WTC11 (cell line): ENCODE measurements around the gene RGL3. TPM values are rescaled to one million over a fixed set of nuclear protein-coding genes. Genes with fewer than 3 reads are reported as not detected.

Experiments
- ATAC-seq: fragments of 200-7000 bp; cut with Tn5 transposase; 2 replicates; pipeline ENCODE4 v1.10.0; 2021; ENCODE audit warnings: mild to moderate bottlenecking, moderate library complexity
- CTCF ChIA-PET: fragments of 300-600 bp; sonication (Branson Sonifier 250); formaldehyde crosslinking; loops from one replicate; lab custom pipeline; 2021; ENCODE audit warnings: antibody characterized with exemption; lab: Charles Lee
- POLR2A ChIA-PET: fragments of 350-600 bp; sonication (Branson Sonifier 250); formaldehyde crosslinking; loops from one replicate; lab custom pipeline; 2021; ENCODE audit warnings: antibody characterized with exemption; lab: Charles Lee
- DNase-seq: peaks from one replicate; pipeline ENCODE4 v3.0.0; 2021; ENCODE audit warnings: low spot score
- H3K27ac Mint-ChIP-seq: 2 replicates; pipeline ENCODE4 v1.8.0; 2021; ENCODE audit warnings: mixed read lengths
- H3K27me3 Mint-ChIP-seq: 2 replicates; pipeline ENCODE4 v1.8.0; 2021; ENCODE audit warnings: low read depth, mild to moderate bottlenecking, moderate library complexity, mixed read lengths
- H3K36me3 Mint-ChIP-seq: 2 replicates; pipeline ENCODE4 v1.8.0; 2021; ENCODE audit warnings: mixed read lengths
- H3K4me1 Mint-ChIP-seq: 2 replicates; pipeline ENCODE4 v1.8.0; 2022; ENCODE audit warnings: mixed read lengths
- H3K4me3 Mint-ChIP-seq: 2 replicates; pipeline ENCODE4 v1.8.0; 2021; ENCODE audit warnings: mild to moderate bottlenecking, moderate library complexity, mixed read lengths
- H3K9me3 Mint-ChIP-seq: 2 replicates; pipeline ENCODE4 v1.8.0; 2021; ENCODE audit warnings: mixed read lengths
- ATF1 ChIP-seq: sonication (generic); formaldehyde crosslinking; IDR thresholded peaks from 2 replicates; pipeline ENCODE4 v1.8.1; 2023; ENCODE audit warnings: mild to moderate bottlenecking, moderate library complexity, missing genetic modification reagents
- FOXP1 ChIP-seq: sonication (generic); formaldehyde crosslinking; IDR thresholded peaks from 2 replicates; pipeline ENCODE4 v1.8.0; 2022; ENCODE audit warnings: missing genetic modification reagents, mild to moderate bottlenecking, moderate library complexity, borderline replicate concordance
- GABPB1 ChIP-seq: sonication (generic); formaldehyde crosslinking; IDR thresholded peaks from 2 replicates; pipeline ENCODE4 v1.8.1; 2023; ENCODE audit warnings: mild to moderate bottlenecking, missing genetic modification reagents
- MXD4 ChIP-seq: fragments of 250-450 bp; sonication (Bioruptor Pico); IDR thresholded peaks from 2 replicates; pipeline ENCODE4 v1.8.0; 2021; ENCODE audit warnings: mild to moderate bottlenecking, moderate library complexity, borderline replicate concordance
- MYBL2 ChIP-seq: sonication (generic); formaldehyde crosslinking; IDR thresholded peaks from 2 replicates; pipeline ENCODE4 v1.8.1; 2023; ENCODE audit warnings: mild to moderate bottlenecking, moderate library complexity, missing genetic modification reagents
- NFYB ChIP-seq: sonication (generic); formaldehyde crosslinking; conservative IDR thresholded peaks from 2 replicates; pipeline ENCODE4 v1.8.0; 2022; ENCODE audit warnings: low read depth, missing genetic modification reagents
- PRRX2 ChIP-seq: fragments of 250-450 bp; sonication (Bioruptor Pico); IDR thresholded peaks from 2 replicates; pipeline ENCODE4 v1.8.0; 2021; ENCODE audit warnings: mild to moderate bottlenecking
- TP53 ChIP-seq: sonication (generic); formaldehyde crosslinking; IDR thresholded peaks from 2 replicates; pipeline ENCODE4 v1.8.1; 2023; ENCODE audit warnings: mild to moderate bottlenecking, missing genetic modification reagents
- ZNF121 ChIP-seq: sonication (generic); formaldehyde crosslinking; IDR thresholded peaks from 2 replicates; pipeline ENCODE4 v1.8.0; 2023; ENCODE audit warnings: missing genetic modification reagents
- ZNF317 ChIP-seq: sonication (generic); formaldehyde crosslinking; IDR thresholded peaks from 2 replicates; pipeline ENCODE4 v1.8.1; 2023; ENCODE audit warnings: low read depth, mild to moderate bottlenecking, moderate library complexity, missing genetic modification reagents, borderline replicate concordance
- total RNA-seq: library from RNA; stranded (reverse); gene quantifications from 3 replicates; pipeline ENCODE4 v1.2.3, GENCODE V29; 2021
- TF ChIP-seq, protein P1 (sequence below): sonication (generic); formaldehyde crosslinking; IDR thresholded peaks from 2 replicates; pipeline ENCODE4 v1.8.0; 2023; ENCODE audit warnings: missing genetic modification reagents
- TF ChIP-seq, protein P2 (sequence below): fragments of 250-450 bp; sonication (Bioruptor Pico); IDR thresholded peaks from 2 replicates; pipeline ENCODE4 v1.8.0; 2021; ENCODE audit warnings: mild to moderate bottlenecking
- TF ChIP-seq, protein P3 (sequence below): fragments of 250-450 bp; sonication (Bioruptor Pico); IDR thresholded peaks from 2 replicates; pipeline ENCODE4 v1.9.0; 2021; ENCODE audit warnings: mild to moderate bottlenecking
- TF ChIP-seq, protein P4 (sequence below): fragments of 250-450 bp; sonication (Bioruptor Pico); IDR thresholded peaks from 2 replicates; pipeline ENCODE4 v2.1.2; 2022; ENCODE audit warnings: mild to moderate bottlenecking, moderate library complexity
- TF ChIP-seq, protein P5 (sequence below): sonication (generic); formaldehyde crosslinking; IDR thresholded peaks from 2 replicates; pipeline ENCODE4 v1.8.1; 2023; ENCODE audit warnings: mild to moderate bottlenecking, missing genetic modification reagents
- TF ChIP-seq, protein P6 (sequence below): fragments of 250-450 bp; sonication (Bioruptor Pico); conservative IDR thresholded peaks from 2 replicates; pipeline ENCODE4 v1.9.0; 2021; ENCODE audit warnings: mild to moderate bottlenecking
- TF ChIP-seq, protein P7 (sequence below): sonication (generic); formaldehyde crosslinking; IDR thresholded peaks from 2 replicates; pipeline ENCODE4 v1.8.1; 2023; ENCODE audit warnings: mild to moderate bottlenecking, missing genetic modification reagents, moderate library complexity
- TF ChIP-seq, protein P8 (sequence below): sonication (generic); formaldehyde crosslinking; IDR thresholded peaks from 2 replicates; pipeline ENCODE4 v1.8.0; 2022; ENCODE audit warnings: mild to moderate bottlenecking, missing genetic modification reagents

Gene RGL3
- total RNA-seq, 1 experiment from 2014 or later: 69.0 TPM

DNA sequence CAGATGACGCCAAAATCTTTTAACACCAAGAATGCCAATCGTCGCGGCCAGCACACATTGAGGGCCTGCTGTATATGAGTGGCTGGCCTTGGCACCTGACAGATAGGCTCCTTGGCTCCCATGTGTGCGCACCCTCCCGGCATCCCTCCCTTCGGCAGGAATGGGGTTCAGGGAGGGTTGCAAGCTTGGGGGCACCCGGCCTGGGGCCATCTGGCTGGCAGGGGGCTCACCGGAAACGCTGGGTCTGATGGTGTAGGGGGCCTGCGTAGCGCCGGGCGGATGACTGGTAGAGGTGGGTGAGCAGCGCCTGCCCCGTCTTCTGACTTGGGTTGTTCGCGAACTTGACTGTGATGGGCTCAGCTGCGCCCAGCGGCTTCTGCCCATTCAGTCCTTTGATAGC, 38.7 kb upstream of the RGL3 start (continued):
- TF ChIP-seq, protein P1, sequence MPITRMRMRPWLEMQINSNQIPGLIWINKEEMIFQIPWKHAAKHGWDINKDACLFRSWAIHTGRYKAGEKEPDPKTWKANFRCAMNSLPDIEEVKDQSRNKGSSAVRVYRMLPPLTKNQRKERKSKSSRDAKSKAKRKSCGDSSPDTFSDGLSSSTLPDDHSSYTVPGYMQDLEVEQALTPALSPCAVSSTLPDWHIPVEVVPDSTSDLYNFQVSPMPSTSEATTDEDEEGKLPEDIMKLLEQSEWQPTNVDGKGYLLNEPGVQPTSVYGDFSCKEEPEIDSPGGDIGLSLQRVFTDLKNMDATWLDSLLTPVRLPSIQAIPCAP (CRISPR knock-in tag): no peak
- no peak for TF ChIP-seq MXD4 (CRISPR knock-in tag)

DNA sequence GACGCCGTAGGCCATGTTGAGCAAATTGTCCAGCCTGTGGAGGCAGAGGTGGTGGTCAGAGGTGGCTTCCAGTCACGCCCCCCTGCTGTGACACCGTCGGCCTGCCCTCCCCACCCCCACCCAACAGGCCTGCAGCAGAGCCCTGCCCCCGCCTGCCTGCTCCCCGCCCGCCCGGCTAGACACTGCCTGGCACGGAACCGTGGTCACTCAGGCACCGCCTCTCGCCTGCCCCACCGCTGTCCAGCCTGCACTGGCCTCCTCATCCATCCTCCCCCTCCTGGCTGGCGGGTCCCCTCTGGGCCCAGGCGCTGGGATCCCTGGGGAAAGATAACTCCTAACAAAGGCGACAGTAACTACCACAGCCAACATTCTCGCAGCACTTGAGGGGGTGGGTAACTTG, 38.0 kb upstream of the RGL3 start:
- Mint-ChIP-seq H3K4me1 (peaks cover 19% of the 10 kb centered on the region), H3K36me3 (no peaks in the 10 kb centered on the region), H3K9me3 (no peaks in the 10 kb centered on the region), H3K27me3 (no peaks in the 10 kb centered on the region), H3K4me3 (no peak overlapping the region), H3K27ac (no peak overlapping the region)
- ATAC-seq (no peak), DNase-seq (no peak)
- ChIA-PET POLR2A (no interaction called here), CTCF (interaction anchor here (0.7 to 2.4 kb wide), 4 partner anchors 22 to 74 kb away, joined by 3 to 7 read pairs (median 3); partner anchors contain the start of genes ELAVL3, ODAD3 and PRKCSH)
- no peak for TF ChIP-seq ATF1 (CRISPR knock-in tag)
- TF ChIP-seq FOXP1: no peak
- TF ChIP-seq ZNF121 (CRISPR knock-in tag): no peak
- TF ChIP-seq PRRX2 (CRISPR knock-in tag): no peak
- TF ChIP-seq, protein P1 (CRISPR knock-in tag): no peak
- no peak for TF ChIP-seq GABPB1
- TF ChIP-seq, protein P2, sequence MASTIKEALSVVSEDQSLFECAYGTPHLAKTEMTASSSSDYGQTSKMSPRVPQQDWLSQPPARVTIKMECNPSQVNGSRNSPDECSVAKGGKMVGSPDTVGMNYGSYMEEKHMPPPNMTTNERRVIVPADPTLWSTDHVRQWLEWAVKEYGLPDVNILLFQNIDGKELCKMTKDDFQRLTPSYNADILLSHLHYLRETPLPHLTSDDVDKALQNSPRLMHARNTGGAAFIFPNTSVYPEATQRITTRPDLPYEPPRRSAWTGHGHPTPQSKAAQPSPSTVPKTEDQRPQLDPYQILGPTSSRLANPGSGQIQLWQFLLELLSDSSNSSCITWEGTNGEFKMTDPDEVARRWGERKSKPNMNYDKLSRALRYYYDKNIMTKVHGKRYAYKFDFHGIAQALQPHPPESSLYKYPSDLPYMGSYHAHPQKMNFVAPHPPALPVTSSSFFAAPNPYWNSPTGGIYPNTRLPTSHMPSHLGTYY (CRISPR knock-in tag): no peak
- no peak for TF ChIP-seq NFYB (CRISPR knock-in tag)
- no peak for TF ChIP-seq ZNF317 (CRISPR knock-in tag)
- TF ChIP-seq, protein P3, sequence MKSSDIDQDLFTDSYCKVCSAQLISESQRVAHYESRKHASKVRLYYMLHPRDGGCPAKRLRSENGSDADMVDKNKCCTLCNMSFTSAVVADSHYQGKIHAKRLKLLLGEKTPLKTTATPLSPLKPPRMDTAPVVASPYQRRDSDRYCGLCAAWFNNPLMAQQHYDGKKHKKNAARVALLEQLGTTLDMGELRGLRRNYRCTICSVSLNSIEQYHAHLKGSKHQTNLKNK: no peak
- no peak for TF ChIP-seq MYBL2 (CRISPR knock-in tag)
- TF ChIP-seq, protein P4, sequence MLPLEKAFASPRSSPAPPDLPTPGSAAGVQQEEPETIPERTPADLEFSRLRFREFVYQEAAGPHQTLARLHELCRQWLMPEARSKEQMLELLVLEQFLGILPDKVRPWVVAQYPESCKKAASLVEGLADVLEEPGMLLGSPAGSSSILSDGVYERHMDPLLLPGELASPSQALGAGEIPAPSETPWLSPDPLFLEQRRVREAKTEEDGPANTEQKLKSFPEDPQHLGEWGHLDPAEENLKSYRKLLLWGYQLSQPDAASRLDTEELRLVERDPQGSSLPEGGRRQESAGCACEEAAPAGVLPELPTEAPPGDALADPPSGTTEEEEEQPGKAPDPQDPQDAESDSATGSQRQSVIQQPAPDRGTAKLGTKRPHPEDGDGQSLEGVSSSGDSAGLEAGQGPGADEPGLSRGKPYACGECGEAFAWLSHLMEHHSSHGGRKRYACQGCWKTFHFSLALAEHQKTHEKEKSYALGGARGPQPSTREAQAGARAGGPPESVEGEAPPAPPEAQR (CRISPR knock-in tag): no peak
- TF ChIP-seq, protein P5, sequence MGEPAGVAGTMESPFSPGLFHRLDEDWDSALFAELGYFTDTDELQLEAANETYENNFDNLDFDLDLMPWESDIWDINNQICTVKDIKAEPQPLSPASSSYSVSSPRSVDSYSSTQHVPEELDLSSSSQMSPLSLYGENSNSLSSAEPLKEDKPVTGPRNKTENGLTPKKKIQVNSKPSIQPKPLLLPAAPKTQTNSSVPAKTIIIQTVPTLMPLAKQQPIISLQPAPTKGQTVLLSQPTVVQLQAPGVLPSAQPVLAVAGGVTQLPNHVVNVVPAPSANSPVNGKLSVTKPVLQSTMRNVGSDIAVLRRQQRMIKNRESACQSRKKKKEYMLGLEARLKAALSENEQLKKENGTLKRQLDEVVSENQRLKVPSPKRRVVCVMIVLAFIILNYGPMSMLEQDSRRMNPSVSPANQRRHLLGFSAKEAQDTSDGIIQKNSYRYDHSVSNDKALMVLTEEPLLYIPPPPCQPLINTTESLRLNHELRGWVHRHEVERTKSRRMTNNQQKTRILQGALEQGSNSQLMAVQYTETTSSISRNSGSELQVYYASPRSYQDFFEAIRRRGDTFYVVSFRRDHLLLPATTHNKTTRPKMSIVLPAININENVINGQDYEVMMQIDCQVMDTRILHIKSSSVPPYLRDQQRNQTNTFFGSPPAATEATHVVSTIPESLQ (CRISPR knock-in tag): no peak
- no peak for TF ChIP-seq TP53 (CRISPR knock-in tag)
- TF ChIP-seq, protein P6, sequence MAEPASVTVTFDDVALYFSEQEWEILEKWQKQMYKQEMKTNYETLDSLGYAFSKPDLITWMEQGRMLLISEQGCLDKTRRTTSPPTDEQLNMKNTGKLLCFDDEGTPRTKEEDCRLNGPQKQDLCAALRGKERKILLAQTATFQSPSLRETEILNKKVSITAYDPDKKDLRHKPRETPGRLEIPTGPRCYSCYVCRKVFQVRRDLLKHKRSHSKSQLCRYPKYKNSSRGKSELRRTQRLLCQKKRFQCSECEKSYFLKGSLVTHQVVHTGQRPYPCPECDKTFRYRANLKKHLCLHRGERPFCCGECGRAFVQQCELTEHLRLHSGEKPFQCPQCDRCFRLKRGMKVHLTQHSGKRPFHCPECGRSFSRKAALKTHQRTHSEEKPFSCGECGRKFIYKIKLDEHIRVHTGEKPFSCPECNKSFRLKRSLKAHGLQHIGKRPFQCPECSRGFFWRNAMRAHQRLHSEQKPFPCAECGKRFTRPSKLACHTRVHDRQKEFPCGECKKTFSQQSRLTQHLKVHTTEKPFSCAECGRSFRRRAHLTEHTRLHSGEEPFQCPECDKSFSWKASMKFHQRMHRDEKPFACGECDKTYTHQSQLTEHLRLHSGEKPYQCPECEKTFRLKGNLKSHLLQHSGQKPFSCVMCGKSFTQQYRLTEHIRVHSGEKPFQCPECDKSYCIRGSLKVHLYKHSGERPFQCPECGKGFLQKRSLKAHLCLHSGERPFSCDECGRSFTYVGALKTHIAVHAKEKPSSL (CRISPR knock-in tag): no peak
- TF ChIP-seq, protein P7, sequence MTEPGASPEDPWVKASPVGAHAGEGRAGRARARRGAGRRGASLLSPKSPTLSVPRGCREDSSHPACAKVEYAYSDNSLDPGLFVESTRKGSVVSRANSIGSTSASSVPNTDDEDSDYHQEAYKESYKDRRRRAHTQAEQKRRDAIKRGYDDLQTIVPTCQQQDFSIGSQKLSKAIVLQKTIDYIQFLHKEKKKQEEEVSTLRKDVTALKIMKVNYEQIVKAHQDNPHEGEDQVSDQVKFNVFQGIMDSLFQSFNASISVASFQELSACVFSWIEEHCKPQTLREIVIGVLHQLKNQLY (CRISPR knock-in tag): no peak
- TF ChIP-seq, protein P8, sequence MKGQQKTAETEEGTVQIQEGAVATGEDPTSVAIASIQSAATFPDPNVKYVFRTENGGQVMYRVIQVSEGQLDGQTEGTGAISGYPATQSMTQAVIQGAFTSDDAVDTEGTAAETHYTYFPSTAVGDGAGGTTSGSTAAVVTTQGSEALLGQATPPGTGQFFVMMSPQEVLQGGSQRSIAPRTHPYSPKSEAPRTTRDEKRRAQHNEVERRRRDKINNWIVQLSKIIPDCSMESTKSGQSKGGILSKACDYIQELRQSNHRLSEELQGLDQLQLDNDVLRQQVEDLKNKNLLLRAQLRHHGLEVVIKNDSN (CRISPR knock-in tag): no peak
